Measurements from ENCODE around the gene UBE2G2. TPM values are rescaled to one million over a fixed set of nuclear protein-coding genes. Genes with fewer than 3 reads are reported as not detected.

The UBE2G2 gene
- total RNA-seq, 2 donors from 2014 or later, result 56.7 to 79.4 TPM

DNA sequence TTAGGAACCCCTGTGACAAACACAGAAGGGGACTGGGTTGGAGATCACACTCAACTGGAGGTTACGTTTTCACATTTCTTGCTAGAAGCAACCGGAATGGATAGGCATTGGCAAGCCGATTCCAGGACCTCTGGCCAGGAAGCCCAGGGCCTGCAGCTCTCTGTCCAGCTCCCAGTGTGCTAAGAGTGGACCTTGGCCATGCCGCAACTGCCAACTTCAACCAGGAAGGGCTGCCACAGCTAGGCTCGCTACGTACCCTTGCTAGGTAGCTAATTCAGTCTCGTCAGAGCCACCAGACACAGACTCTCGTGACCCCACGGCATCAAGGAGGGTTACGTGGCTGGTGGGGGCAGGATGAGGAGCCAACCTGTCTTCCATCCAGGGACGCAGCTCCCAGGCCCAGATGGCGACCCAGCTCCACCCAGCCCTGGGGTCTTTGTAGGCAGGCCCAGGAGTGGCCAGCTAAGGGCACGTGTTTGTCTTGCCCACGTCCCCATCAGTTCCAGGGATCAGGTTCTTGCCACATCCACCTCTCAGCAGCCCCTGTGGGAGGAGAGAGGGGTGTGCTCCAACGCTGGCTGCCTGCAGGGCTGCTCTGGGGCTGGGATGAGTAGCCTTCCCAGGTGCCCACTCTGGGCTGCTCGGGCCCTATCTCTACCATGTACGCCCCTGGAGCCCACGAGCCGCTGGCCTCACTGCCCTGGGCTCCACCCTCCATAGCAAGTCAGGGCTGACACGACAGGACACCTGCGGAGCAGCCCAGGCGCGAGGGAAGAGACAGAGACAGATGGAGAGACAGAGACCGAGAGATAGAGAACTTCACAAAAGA, 39.2 kb downstream of the UBE2G2 start:
- ATAC-seq (no peak), DNase-seq (peak in 1 of 2 donors; percentile 17)
- intact Hi-C loops (cut with DNase I, micrococcal nuclease), result no loop called here

DNA sequence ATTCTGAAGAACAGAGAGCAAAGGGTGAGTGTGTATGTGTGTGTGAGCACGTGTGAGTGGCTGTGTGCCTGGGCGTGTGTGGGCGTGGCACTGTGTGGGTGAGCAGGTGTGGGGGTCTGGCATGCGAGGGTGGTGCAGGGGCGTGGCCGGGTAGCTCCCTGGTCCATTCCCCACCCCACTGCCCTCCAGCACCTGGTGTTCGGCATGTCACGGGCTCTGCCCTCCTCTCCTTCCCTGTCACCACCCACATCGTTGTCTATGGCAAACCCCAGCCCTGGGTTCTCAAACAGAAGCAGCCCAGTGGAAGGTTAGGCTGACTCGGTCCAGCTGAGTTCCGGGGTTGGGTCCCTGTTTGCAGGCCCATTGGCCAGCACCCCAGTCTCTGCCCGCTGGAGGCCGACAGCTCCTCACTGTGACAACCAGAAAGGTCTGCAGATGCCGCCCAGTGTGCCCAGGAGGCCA, 39.8 kb downstream of the UBE2G2 start:
- peak; percentile 70 for ATAC-seq
- peak; percentile 58 to 70 for DNase-seq
- intact Hi-C loops (cut with DNase I, micrococcal nuclease), result no loop called here

DNA sequence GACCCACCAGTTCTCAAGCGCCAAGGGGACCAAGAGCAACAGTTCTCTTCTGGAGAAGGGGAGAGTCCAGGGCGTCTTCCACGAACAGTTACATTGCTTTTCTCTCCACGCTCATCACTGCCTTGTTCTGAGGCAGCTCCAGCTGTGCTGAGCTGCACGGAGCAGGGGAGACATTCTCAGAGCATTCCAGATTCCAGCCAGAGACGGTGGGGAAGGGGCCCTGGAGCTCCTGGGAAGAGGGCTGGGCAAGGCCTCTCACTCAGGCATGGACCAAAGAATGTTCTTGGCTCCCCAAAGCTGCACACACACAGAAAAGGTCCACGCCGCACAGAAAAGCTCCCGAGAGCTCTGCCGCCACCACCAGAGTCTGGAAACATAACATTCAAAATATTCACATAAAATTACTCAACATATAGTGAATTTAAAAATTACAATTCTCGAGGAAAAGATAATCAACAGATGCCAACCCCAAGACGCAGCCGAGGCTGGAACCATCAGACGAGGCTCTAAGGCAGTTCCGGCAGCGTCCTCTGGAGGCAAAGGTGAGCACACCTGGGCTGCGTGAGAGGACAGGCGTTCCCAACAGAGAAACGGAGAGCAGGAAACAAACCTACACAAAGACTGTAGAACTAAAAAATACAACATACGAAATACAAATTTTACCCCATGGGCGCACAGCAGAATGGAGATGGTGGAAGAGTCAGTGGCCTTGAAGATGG, 40.5 kb downstream of the UBE2G2 start:
- ATAC-seq, result peak; percentile 83
- intact Hi-C loops (cut with DNase I, micrococcal nuclease), result no loop called here
- DNase-seq, result peak; percentile 45 to 64

DNA sequence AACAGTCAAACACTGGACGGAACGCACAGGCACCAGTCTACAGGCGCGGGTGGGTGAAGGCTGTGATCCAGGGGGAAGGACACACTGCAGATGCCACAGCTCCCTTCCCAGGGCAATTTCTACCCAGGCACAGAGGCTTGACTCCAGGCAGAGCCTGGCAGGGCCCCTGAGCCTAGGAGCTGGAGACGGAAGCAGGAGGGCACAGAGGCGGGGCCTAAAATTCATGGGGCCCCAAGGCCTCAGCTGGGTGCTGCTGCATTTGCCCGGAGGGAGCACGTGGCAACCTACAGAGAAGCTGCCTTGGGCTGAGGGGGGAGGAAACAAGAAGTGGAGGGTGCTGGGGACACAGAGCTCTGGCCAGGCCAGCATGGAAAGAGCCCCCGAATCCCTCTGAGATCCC, 41.2 kb downstream of the UBE2G2 start:
- DNase-seq (no peak), ATAC-seq (no peak)
- intact Hi-C loops (cut with DNase I, micrococcal nuclease), result no loop called here

DNA sequence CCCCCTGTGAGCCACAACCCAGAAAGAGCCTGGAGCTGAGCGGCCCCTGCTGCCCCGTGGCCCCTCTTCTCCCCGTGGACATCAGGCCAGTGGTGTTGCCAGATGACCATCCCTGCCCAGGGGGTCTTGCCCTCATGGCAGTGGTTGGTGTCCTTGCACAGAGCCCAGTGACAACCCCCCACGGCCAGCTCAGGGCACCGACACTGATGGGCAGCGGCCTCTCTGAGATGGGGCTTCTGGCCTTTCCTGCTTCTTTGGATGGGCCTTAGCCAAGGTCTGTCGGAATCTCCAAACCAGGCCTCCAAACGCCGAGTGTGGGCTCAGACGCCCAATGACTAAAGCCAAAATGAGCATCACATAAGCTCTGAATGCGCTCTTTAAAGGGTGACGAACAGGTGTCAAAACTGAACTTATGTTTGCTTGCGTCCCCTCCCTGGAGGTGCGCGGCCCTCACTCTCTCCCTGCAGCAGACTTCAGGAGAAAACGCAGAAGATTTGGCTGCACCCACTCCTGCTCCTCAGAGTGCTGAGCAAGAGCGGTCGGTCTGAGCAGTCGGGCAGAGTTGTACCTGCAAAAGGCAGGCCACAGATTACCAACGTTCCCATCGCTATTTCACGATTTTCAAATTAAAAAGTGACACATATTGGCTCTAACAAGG, 41.9 kb downstream of the UBE2G2 start:
- DNase-seq, result no peak
- ATAC-seq, result no peak
- intact Hi-C loops (cut with DNase I, micrococcal nuclease), result no loop called here

DNA sequence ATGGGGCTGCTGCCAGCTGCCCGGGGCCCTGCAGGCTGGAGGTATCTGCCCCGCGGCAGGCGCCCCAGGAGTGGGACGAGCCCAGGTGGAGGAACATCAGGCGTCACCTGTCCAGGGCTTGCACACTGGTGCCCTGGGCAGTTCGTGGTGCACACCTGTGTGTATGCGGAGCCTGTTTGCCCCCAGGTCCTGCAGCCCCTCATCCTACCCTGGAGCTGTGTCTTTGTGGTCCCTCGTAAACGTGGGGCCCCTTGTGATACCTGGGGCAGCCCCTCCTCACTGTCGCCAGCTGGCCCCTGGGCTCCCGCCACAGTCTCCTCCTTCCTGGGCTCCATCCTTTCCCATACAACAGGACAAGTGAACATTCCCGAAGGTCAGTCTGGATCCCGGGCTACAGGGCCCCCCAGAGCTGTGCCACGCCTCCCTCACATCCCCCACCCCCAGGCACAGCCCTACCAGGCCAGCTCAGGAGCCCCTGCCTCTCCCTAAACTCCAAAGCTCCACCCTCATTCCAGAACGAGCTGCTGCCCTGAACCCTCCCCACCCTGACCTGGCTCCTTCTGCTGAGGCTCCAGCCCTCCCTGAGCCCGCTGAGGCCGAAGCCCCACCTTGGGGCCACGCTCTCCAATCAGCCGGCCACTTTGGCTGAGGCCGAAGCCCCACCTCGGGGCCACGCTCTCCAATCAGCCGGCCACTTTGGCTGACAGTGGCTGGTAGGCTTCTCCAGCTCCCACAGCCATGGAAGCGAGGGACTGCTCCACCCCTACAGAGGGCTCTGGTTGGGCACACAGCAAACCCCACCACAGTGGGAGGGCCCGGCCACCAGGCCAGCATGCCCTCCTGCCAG, 42.6 kb downstream of the UBE2G2 start:
- DNase-seq, result no peak
- ATAC-seq, result no peak
- intact Hi-C loops (cut with DNase I, micrococcal nuclease), result no loop called here

DNA sequence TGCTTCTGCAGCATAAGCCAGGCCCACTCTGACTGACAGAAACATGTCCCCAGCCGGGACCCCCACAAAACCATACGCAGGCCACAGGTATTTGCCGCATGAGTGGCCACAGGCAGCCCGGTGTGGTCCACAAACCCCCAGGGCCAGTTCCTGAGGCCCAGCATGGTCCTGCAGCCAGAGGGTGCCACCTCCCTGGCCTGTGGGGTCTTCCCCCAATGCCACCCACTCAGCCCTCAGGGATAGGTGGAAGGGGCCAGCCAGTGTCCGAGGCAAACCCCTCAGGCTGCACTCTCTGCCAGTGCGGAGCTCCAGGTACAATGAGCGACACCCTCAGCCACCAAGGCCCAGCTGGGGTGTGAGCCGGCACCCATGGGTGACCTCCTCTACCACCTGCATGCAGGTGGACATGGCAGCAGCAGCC, 43.5 kb downstream of the UBE2G2 start:
- no peak for DNase-seq
- ATAC-seq, result no peak
- intact Hi-C loops (cut with DNase I, micrococcal nuclease), result no loop called here

DNA sequence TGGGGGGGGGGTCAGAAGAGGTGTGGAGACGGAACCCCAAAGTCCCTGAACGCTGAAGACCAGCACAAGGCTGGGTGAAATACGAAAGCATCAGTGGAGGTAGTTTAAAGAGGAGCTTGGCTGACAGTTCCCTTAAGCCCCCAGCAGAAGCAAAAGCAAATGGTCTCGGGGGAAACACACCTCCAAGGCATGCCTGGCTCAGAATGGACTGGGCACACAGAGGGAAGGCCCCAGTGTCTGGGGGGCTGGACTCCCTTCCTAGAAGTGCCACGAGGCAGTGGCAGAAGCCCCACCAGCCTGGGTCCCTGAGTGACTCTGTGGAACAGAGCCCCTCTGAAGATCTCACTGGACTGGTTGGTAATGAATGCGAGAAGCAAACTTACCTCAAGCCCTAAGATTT, 43.9 kb downstream of the UBE2G2 start:
- ATAC-seq (no peak), DNase-seq (no peak)
- intact Hi-C loops (cut with DNase I, micrococcal nuclease), result no loop called here

DNA sequence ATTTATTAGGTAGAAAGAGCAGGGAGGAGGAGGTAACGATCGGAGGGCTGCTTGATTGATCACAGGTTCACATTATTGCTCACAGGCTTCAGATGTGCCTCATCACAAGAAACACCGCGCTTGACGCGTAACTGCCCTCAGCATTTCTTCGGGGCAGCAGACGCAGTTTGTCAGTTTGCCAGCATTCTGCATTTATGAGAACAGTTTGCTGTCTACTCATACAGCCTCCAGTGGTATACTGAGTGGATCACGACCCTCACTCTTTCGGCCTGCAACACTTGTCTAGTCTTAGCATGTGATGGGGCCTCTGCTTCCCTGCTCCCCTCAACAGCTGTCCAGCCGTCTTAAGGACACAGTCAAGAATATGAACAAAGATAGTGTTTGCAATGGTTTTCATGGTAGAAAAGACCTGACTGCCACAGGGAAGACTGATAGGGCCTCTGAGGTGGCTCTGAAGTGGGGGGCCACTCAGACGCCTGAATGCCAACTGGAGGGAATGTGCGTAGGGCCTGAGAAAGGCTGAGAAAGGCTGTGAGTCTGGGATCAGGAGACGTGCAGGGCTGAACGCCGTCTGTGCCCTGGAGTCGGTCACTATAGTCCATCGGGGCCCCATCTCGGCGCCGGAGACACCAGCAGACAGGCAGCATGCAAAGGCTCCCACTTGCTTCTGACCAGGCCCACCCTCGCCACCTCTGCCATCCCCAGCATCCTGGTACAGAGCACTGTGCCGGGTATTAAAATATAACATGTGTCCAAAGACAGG, 45.0 kb downstream of the UBE2G2 start:
- peak in 1 of 2 donors; percentile 9 for DNase-seq
- intact Hi-C loops (cut with DNase I, micrococcal nuclease), result no loop called here
- no peak for ATAC-seq

DNA sequence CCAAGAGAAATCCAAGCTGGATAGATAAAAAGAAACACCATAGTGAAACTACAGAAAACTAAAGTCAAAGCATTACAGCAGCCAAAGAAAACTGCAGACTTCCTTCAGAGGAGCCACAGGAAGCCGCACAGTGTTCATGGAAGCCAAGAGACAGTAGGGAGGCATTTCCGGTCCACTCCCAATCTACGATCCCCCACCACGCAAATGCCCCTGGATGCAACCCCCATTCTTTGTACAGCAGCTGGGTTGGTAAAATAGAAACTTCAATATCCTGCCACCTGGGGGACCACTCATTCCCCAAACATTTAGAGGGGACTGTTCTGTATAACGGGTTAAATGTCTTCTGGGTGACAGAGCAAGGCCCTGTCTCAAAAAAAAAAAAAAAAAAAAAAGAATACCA, 46.4 kb downstream of the UBE2G2 start:
- DNase-seq (peak in 1 of 2 donors; percentile 6), ATAC-seq (no peak)
- intact Hi-C loops (cut with DNase I, micrococcal nuclease), result no loop called here

DNA sequence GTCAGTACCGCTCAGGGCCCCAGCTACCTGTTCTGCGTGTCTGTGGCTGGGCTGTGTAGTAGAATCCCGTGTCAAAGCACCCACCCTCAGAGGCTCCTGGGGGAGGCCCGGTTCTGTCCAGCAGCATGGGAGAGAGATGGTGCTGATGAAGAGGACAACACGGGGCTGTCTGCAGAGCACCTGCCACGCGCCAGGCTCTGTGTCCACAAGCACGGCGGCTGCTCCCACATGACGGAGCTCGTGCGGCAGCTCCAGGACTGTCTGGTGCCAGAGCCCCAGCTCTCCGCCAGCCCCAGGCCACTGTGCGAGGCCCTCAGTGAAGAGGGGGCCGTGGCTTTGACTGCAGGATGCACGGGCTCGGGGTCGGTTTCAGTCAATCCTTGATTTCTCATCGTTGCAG, 48.3 kb downstream of the UBE2G2 start:
- ATAC-seq (peak; percentile 13), DNase-seq (peak in 1 of 2 donors; percentile 15)
- intact Hi-C loops (cut with DNase I, micrococcal nuclease), result no loop called here

DNA sequence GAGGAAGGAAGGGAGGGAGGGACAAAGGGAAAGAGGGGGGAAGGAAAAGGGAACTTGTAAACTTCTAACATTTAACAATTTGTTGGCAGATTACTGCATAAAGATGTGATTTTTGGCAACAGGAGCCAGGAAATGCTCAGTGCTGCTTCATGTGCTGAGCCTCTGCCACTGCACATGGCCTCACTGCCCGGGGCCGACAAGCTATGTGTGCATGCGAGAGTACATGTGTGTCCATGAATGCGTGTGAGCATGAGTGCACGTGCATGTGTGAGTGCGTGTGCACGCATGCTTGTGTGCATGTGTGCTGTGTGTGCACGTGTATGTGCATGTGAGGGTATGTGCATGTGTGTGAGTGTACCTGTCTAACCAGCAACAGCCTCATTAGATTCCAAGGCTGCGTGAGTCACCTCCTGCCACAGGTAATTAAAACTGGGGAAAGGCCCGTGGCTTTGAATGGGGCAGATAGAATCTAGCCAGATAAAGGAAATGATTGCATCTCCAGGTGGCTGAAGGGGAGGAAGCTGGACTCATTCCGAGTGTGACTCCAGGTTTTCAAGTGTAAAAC, 48.9 kb downstream of the UBE2G2 start:
- ATAC-seq (peak; percentile 85), DNase-seq (peak in 1 of 2 donors; percentile 10)
- intact Hi-C loops (cut with DNase I, micrococcal nuclease), result no loop called here

DNA sequence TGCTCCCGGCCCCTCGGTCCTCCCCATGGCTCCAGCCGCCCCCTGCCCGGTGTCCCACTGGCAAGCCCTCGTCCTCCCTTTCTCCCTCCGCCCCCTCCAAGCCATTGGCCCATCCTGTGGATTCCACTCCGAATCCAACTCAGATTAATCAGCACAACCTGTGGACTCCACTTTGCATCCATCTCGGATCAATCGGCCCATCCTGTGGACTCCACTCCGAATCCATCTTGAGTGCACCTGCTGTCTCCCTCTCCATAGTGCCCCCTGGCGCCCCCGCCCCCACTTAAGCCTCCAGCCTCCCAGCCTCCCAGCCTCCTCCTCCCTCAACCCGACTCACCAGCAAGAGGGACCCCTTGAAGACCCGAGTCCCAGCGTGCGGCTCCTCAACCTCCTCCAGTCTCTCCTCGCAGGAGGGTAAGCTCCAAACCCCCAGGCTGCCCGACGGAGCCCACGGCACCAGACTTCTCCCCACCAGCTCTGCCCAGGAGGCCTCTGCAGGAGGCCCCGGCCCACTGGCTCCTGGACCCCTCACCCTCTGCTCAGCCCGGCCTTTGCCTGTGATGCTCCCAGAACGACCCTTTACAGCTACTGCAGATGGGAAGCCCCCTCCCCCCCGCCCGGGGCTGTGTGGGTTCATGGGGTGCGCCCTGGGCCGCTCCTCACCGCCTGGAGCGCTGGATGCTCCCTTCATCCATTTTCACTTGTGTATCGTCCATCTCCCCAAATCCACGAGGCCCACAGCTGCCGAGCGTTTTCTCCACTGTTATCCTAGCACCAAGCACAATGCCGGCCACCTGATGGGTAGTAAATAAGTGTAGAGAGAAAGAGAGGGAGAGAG, 49.6 kb downstream of the UBE2G2 start:
- ATAC-seq (no peak), DNase-seq (peak in 1 of 2 donors; percentile 14)
- intact Hi-C loops (cut with DNase I, micrococcal nuclease), result no loop called here

DNA sequence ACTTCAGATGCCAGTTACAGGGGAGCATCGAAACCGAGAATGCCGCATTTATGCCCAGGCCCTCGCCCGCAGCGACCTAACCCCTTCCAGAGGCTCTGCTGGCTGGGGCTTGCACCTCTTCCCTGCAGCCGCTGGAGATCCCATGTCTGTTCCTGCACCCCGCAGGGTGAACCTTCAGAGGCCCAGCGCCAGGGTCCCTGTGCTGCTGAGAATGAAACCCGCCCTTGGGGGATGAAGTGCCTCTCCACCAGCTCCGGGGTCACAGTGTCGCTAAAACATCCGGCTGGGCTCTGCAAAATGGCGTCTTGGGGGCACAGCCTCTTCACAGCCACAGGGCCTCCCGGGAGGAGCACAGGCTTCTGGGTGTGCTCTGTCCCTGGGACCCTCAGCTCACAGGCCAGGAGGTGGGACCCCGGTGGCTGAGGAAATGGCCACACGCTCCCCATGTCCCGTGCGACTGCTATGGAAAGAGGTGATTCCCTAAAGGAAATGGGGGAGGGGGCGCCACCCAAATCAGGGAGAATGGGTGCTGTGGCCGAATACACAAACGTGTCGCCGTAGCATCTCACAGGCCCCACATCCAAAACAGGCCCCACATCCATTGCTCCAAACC, 50.3 kb downstream of the UBE2G2 start:
- DNase-seq (no peak), ATAC-seq (no peak)
- intact Hi-C loops (cut with DNase I, micrococcal nuclease), result no loop called here

DNA sequence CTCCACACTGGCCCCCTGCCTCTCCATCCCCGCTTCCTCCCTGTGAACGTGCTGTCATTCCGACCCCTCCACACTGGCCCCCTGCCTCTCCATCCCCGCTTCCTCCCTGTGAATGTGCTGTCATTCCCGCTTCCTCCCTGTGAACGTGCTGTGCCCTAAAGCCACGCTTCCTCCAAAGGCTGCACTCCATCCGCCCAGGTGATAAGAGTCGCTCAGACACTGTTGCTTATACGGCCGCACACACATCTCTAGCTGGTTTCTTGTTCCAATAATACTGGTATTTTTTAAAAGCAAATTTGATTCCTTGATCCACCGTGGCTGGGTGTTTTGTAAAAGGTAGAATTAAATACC, 51.0 kb downstream of the UBE2G2 start:
- ATAC-seq, result no peak
- intact Hi-C loops (cut with DNase I, micrococcal nuclease), result no loop called here
- DNase-seq, result no peak

DNA sequence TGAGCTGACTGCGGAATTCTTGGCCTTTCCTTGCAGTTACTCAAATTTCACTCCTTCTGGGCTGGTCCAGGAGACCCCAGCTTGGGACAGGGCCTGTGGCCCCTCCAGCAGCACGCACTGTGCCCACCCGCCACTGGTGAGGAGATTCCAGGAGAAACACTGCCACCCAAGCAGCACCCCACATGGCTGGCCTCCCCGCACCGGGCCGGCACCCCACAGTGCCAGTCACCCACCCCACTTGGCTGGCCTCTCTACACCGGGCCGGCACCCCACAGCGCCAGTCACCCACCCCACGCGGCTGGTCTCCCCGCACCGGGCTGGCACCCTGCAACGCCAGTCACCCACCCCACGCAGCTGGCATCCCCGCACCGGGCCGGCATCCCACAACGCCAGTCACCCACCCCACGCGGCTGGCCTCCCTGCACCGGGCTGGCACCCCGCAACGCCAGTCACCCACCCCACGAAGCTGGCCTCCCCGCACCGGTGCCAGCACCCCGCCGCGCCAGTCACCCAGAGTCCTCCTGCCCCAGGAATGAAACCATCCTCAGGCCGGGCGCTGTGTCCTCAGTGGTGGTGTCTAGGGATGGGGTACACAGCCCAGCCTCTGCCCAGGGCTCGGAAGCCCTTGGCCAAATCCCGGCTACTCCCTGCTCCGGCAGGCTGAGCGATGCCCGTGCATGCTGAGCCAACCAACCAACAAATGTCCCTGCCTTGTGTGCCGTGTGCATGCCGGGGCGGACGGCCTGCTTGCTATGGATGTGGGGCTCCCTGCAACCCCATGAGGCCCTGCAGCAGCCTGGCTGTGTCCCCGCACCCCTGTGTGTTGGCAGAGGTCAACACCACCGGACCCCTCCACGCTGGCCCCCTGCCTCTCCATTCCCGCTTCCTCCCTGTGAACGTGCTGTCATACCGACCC, 51.6 kb downstream of the UBE2G2 start:
- intact Hi-C loops (cut with DNase I, micrococcal nuclease), result no loop called here
- ATAC-seq (no peak), DNase-seq (no peak)

All from left colon (tissue), 2 donors.